NOMO-1 treated with dmso at 0.1 percent for 144 hours (cell line): ENCODE results near the gene TRPM3.

Source experiments
- DNase-seq: peaks from one replicate; lab custom pipeline; 2025; ENCODE audit not compliant: unreplicated experiment; lab: John Stamatoyannopoulos, UW

TRPM3 gene

GRCh38 chr9:70589571-70590314, 531.7 kb downstream of the TRPM3 start:
- DNase-seq = no peak

GRCh38 chr9:70588999-70589398, 532.4 kb downstream of the TRPM3 start:
- DNase-seq = no peak

- DNase-seq = no peak
Observed at GRCh38 chr9:70588381-70588780, 533.0 kb downstream of the TRPM3 start.

- no peak for DNase-seq
Observed at GRCh38 chr9:70587201-70587600, 534.2 kb downstream of the TRPM3 start.

GRCh38 chr9:70586476-70586875, 534.9 kb downstream of the TRPM3 start:
- DNase-seq = no peak

- no peak for DNase-seq
Observed at GRCh38 chr9:70581955-70582350, 539.5 kb downstream of the TRPM3 start.

GRCh38 chr9:70581214-70581954, 540.0 kb downstream of the TRPM3 start:
- DNase-seq = no peak

GRCh38 chr9:70580606-70581195, 540.7 kb downstream of the TRPM3 start:
- DNase-seq = peak; percentile 35

GRCh38 chr9:70579686-70580085, 541.7 kb downstream of the TRPM3 start:
- DNase-seq = no peak

GRCh38 chr9:70578720-70579119, 542.7 kb downstream of the TRPM3 start:
- no peak for DNase-seq

- DNase-seq = no peak
Observed at GRCh38 chr9:70577671-70578070, 543.8 kb downstream of the TRPM3 start.

- DNase-seq = no peak
Observed at GRCh38 chr9:70576116-70576515, 545.3 kb downstream of the TRPM3 start.

- DNase-seq = no peak
Observed at GRCh38 chr9:70574151-70574837, 547.1 kb downstream of the TRPM3 start.

GRCh38 chr9:70573308-70573707, 548.1 kb downstream of the TRPM3 start:
- DNase-seq = no peak

- DNase-seq = no peak
Observed at GRCh38 chr9:70571258-70571657, 550.2 kb downstream of the TRPM3 start.

- no peak for DNase-seq
Observed at GRCh38 chr9:70569791-70570190, 551.6 kb downstream of the TRPM3 start.

GRCh38 chr9:70569070-70569772, 552.2 kb downstream of the TRPM3 start:
- no peak for DNase-seq

- no peak for DNase-seq
Observed at GRCh38 chr9:70567511-70567910, 553.9 kb downstream of the TRPM3 start.

- DNase-seq = no peak
Observed at GRCh38 chr9:70566751-70567150, 554.7 kb downstream of the TRPM3 start.

- DNase-seq = no peak
Observed at GRCh38 chr9:70566066-70566465, 555.4 kb downstream of the TRPM3 start.
